Fibroblast of lung (primary cell): ENCODE results near the gene DCPS.

Experiments
- EZH2 ChIP-seq: IDR thresholded peaks from 2 replicates; pipeline ENCODE4 v1.5.1; 2012; ENCODE audit warnings: low read length, control low read depth, mild to moderate bottlenecking; ENCODE audit errors: missing control alignments
- TF ChIP-seq, protein P1 (sequence below), 2 donors: IDR thresholded peaks in 1 of 2; conservative IDR thresholded peaks in 1 of 2; 1 replicate in 1 of 2; 2 replicates in 1 of 2; pipeline ENCODE4 v1.5.1; 2011 to 2012; ENCODE audit warnings: low read length in 2 of 2, control low read depth in 1 of 2, inconsistent platforms in 1 of 2, low read depth in 1 of 2, mild to moderate bottlenecking in 1 of 2

DNA sequence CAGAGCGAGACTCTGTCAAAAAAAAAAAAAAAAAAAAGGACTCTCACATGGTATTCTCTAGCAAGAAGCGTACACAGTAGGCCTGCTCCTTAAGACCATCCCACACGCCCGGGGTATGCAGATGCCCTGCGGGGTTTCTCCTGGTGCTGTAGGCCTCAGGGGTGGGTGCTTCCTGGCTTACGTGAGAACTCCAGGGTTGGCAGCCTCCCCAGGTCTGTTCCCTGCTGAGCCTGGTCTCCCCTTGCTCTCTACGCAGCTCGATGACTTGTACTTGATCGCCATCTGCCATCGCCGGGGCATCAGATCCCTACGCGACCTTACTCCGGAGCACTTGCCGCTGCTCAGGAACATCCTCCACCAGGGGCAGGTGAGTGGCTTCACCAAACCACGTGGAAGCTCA is 39.2 kb downstream of the DCPS start:
- no peak for TF ChIP-seq EZH2
- TF ChIP-seq, protein P1, sequence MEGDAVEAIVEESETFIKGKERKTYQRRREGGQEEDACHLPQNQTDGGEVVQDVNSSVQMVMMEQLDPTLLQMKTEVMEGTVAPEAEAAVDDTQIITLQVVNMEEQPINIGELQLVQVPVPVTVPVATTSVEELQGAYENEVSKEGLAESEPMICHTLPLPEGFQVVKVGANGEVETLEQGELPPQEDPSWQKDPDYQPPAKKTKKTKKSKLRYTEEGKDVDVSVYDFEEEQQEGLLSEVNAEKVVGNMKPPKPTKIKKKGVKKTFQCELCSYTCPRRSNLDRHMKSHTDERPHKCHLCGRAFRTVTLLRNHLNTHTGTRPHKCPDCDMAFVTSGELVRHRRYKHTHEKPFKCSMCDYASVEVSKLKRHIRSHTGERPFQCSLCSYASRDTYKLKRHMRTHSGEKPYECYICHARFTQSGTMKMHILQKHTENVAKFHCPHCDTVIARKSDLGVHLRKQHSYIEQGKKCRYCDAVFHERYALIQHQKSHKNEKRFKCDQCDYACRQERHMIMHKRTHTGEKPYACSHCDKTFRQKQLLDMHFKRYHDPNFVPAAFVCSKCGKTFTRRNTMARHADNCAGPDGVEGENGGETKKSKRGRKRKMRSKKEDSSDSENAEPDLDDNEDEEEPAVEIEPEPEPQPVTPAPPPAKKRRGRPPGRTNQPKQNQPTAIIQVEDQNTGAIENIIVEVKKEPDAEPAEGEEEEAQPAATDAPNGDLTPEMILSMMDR (conservative IDR thresholded peaks at IDR 0.05 in 1 of 2, IDR thresholded peaks at IDR 0.05 in 1 of 2; ENCODE audit: low read depth in 1 of 2, low read length in 2 of 2) = no peak
